WTC11 (cell line): ENCODE measurements around the gene ZDHHC14. TPM values are rescaled to one million over a fixed set of nuclear protein-coding genes. Genes with fewer than 3 reads are reported as not detected.

ENCODE experiments used
- ATAC-seq: fragments of 200-7000 bp; cut with Tn5 transposase; 2 replicates; pipeline ENCODE4 v1.10.0; 2021; ENCODE audit warnings: mild to moderate bottlenecking, moderate library complexity
- CTCF ChIA-PET: fragments of 300-600 bp; sonication (Branson Sonifier 250); formaldehyde crosslinking; loops from one replicate; lab custom pipeline; 2021; ENCODE audit warnings: antibody characterized with exemption; lab: Charles Lee
- POLR2A ChIA-PET: fragments of 350-600 bp; sonication (Branson Sonifier 250); formaldehyde crosslinking; loops from one replicate; lab custom pipeline; 2021; ENCODE audit warnings: antibody characterized with exemption; lab: Charles Lee
- DNase-seq: peaks from one replicate; pipeline ENCODE4 v3.0.0; 2021; ENCODE audit warnings: low spot score
- H3K27ac Mint-ChIP-seq: 2 replicates; pipeline ENCODE4 v1.8.0; 2021; ENCODE audit warnings: mixed read lengths
- H3K27me3 Mint-ChIP-seq: 2 replicates; pipeline ENCODE4 v1.8.0; 2021; ENCODE audit warnings: low read depth, mild to moderate bottlenecking, moderate library complexity, mixed read lengths
- H3K36me3 Mint-ChIP-seq: 2 replicates; pipeline ENCODE4 v1.8.0; 2021; ENCODE audit warnings: mixed read lengths
- H3K4me1 Mint-ChIP-seq: 2 replicates; pipeline ENCODE4 v1.8.0; 2022; ENCODE audit warnings: mixed read lengths
- H3K4me3 Mint-ChIP-seq: 2 replicates; pipeline ENCODE4 v1.8.0; 2021; ENCODE audit warnings: mild to moderate bottlenecking, moderate library complexity, mixed read lengths
- H3K9me3 Mint-ChIP-seq: 2 replicates; pipeline ENCODE4 v1.8.0; 2021; ENCODE audit warnings: mixed read lengths
- ATF6 ChIP-seq: sonication (generic); formaldehyde crosslinking; IDR thresholded peaks from 2 replicates; pipeline ENCODE4 v1.8.1; 2023; ENCODE audit warnings: mild to moderate bottlenecking, missing genetic modification reagents
- EMX1 ChIP-seq: fragments of 250-450 bp; sonication (Bioruptor Pico); IDR thresholded peaks from 2 replicates; pipeline ENCODE4 v1.8.0; 2021; ENCODE audit warnings: mild to moderate bottlenecking
- ERG ChIP-seq: fragments of 250-450 bp; sonication (Bioruptor Pico); IDR thresholded peaks from 2 replicates; pipeline ENCODE4 v1.8.0; 2021; ENCODE audit warnings: mild to moderate bottlenecking
- ETV6 ChIP-seq: sonication (generic); formaldehyde crosslinking; IDR thresholded peaks from 2 replicates; pipeline ENCODE4 v1.8.1; 2022; ENCODE audit warnings: mild to moderate bottlenecking, missing genetic modification reagents
- FOXP1 ChIP-seq: sonication (generic); formaldehyde crosslinking; IDR thresholded peaks from 2 replicates; pipeline ENCODE4 v1.8.0; 2022; ENCODE audit warnings: missing genetic modification reagents, mild to moderate bottlenecking, moderate library complexity, borderline replicate concordance
- MYBL2 ChIP-seq: sonication (generic); formaldehyde crosslinking; IDR thresholded peaks from 2 replicates; pipeline ENCODE4 v1.8.1; 2023; ENCODE audit warnings: mild to moderate bottlenecking, moderate library complexity, missing genetic modification reagents
- NFYB ChIP-seq: sonication (generic); formaldehyde crosslinking; conservative IDR thresholded peaks from 2 replicates; pipeline ENCODE4 v1.8.0; 2022; ENCODE audit warnings: low read depth, missing genetic modification reagents
- PRDM15 ChIP-seq: sonication (generic); formaldehyde crosslinking; IDR thresholded peaks from 2 replicates; pipeline ENCODE4 v1.8.0; 2022; ENCODE audit warnings: missing genetic modification reagents
- PRRX2 ChIP-seq: fragments of 250-450 bp; sonication (Bioruptor Pico); IDR thresholded peaks from 2 replicates; pipeline ENCODE4 v1.8.0; 2021; ENCODE audit warnings: mild to moderate bottlenecking
- TEAD4 ChIP-seq: sonication (generic); formaldehyde crosslinking; IDR thresholded peaks from 2 replicates; pipeline ENCODE4 v1.8.0; 2022; ENCODE audit warnings: mild to moderate bottlenecking, missing genetic modification reagents
- ZNF219 ChIP-seq: sonication (generic); formaldehyde crosslinking; IDR thresholded peaks from 2 replicates; pipeline ENCODE4 v1.8.0; 2023; ENCODE audit warnings: missing genetic modification reagents, mild to moderate bottlenecking, borderline replicate concordance
- ZNF232 ChIP-seq: sonication (generic); formaldehyde crosslinking; IDR thresholded peaks from 2 replicates; pipeline ENCODE4 v1.8.0; 2022; ENCODE audit warnings: mild to moderate bottlenecking, missing genetic modification reagents
- ZNF512 ChIP-seq: sonication (generic); formaldehyde crosslinking; IDR thresholded peaks from 2 replicates; pipeline ENCODE4 v1.8.1; 2022; ENCODE audit warnings: missing genetic modification reagents, borderline replicate concordance
- total RNA-seq: library from RNA; stranded (reverse); gene quantifications from 3 replicates; pipeline ENCODE4 v1.2.3, GENCODE V29; 2021
- TF ChIP-seq, protein P1 (sequence below): fragments of 250-450 bp; sonication (Bioruptor Pico); IDR thresholded peaks from 2 replicates; pipeline ENCODE4 v1.9.0; 2021; ENCODE audit warnings: moderate library complexity, mild to moderate bottlenecking, inconsistent platforms, borderline replicate concordance
- TF ChIP-seq, protein P2 (sequence below): sonication (generic); formaldehyde crosslinking; IDR thresholded peaks from 2 replicates; pipeline ENCODE4 v1.8.1; 2023; ENCODE audit warnings: mild to moderate bottlenecking, missing genetic modification reagents
- TF ChIP-seq, protein P3 (sequence below): sonication (generic); formaldehyde crosslinking; IDR thresholded peaks from 2 replicates; pipeline ENCODE4 v1.8.1; 2023; ENCODE audit warnings: mild to moderate bottlenecking, missing genetic modification reagents, moderate library complexity
- TF ChIP-seq, protein P4 (sequence below): sonication (generic); formaldehyde crosslinking; IDR thresholded peaks from 2 replicates; pipeline ENCODE4 v1.8.1; 2022; ENCODE audit warnings: mild to moderate bottlenecking, moderate library complexity, missing genetic modification reagents

The ZDHHC14 gene
- total RNA-seq, 1 experiment from 2014 or later, result 6.6 TPM

DNA sequence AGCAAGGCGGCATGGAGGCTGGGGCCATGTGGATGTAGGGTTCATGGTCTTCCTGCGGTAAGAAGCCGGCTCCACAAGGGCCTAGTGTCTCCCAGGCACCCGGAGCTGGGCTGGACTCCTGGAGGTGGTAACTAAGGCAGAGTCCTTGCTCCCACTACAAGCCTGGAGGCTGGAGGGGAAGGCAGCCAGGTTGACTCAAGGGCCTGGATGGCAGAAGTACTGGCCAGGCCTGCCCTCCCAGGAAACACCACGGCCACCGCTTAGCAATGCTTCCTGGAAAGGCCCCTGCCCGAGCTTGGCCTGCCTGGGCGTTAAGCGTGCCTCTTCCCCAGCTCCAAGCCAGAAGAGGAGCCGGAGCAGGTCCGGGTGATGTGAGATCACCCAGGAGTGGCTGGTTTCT is 182.0 kb downstream of the ZDHHC14 start:
- Mint-ChIP-seq H3K27ac (no peak overlapping the region), H3K27me3 (no peaks in the 10 kb centered on the region), H3K4me1 (0 out of 2 replicates have a peak, but pooled peaks cover 2% of the 10 kb centered on the region), H3K4me3 (no peak overlapping the region), H3K9me3 (no peaks in the 10 kb centered on the region), H3K36me3 (peaks cover 4% of the 10 kb centered on the region)
- POLR2A ChIA-PET, result interaction anchor here (0.5 to 0.6 kb wide), 2 partner anchors 134 to 805 kb away, joined by 3 read pairs; no protein-coding TSS in a partner anchor
- no peak for TF ChIP-seq NFYB
- TF ChIP-seq EMX1 (CRISPR knock-in tag), result no peak
- TF ChIP-seq ERG, result no peak
- no peak for TF ChIP-seq ATF6
- TF ChIP-seq ZNF232 (CRISPR knock-in tag), result no peak
- no peak for TF ChIP-seq ETV6
- no peak for TF ChIP-seq ZNF219
- TF ChIP-seq, protein P1, sequence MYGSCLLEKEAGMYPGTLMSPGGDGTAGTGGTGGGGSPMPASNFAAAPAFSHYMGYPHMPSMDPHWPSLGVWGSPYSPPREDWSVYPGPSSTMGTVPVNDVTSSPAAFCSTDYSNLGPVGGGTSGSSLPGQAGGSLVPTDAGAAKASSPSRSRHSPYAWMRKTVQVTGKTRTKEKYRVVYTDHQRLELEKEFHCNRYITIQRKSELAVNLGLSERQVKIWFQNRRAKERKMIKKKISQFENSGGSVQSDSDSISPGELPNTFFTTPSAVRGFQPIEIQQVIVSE (CRISPR knock-in tag), result no peak
- TF ChIP-seq, protein P2, sequence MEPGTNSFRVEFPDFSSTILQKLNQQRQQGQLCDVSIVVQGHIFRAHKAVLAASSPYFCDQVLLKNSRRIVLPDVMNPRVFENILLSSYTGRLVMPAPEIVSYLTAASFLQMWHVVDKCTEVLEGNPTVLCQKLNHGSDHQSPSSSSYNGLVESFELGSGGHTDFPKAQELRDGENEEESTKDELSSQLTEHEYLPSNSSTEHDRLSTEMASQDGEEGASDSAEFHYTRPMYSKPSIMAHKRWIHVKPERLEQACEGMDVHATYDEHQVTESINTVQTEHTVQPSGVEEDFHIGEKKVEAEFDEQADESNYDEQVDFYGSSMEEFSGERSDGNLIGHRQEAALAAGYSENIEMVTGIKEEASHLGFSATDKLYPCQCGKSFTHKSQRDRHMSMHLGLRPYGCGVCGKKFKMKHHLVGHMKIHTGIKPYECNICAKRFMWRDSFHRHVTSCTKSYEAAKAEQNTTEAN, result no peak
- TF ChIP-seq MYBL2 (CRISPR knock-in tag), result no peak
- no peak for TF ChIP-seq PRDM15 (CRISPR knock-in tag)
- no peak for TF ChIP-seq TEAD4
- no peak for TF ChIP-seq FOXP1 (CRISPR knock-in tag)
- no peak for TF ChIP-seq PRRX2 (CRISPR knock-in tag)
- TF ChIP-seq ZNF512 (CRISPR knock-in tag), result no peak
- TF ChIP-seq, protein P3, sequence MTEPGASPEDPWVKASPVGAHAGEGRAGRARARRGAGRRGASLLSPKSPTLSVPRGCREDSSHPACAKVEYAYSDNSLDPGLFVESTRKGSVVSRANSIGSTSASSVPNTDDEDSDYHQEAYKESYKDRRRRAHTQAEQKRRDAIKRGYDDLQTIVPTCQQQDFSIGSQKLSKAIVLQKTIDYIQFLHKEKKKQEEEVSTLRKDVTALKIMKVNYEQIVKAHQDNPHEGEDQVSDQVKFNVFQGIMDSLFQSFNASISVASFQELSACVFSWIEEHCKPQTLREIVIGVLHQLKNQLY, result no peak
- TF ChIP-seq, protein P4, sequence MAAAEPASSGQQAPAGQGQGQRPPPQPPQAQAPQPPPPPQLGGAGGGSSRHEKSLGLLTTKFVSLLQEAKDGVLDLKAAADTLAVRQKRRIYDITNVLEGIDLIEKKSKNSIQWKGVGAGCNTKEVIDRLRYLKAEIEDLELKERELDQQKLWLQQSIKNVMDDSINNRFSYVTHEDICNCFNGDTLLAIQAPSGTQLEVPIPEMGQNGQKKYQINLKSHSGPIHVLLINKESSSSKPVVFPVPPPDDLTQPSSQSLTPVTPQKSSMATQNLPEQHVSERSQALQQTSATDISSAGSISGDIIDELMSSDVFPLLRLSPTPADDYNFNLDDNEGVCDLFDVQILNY (CRISPR knock-in tag), result no peak
- ATAC-seq (no peak), DNase-seq (no peak)
- CTCF ChIA-PET, result interaction anchor here (0.6 kb wide), 1 partner anchor 152 kb away, joined by 7 read pairs; no protein-coding TSS in a partner anchor
